Calu3 (cell line): ENCODE results near the gene GXYLT1. TPM values are rescaled to one million over a fixed set of nuclear protein-coding genes. Genes with fewer than 3 reads are reported as not detected.

Experiments used
- BruUV-seq: library from RNA; stranded (reverse); fragments of 400-500 nt; replicated peaks from 2 replicates; lab custom pipeline; 2021; lab: Mats Ljungman, UMichigan
- CTCF ChIA-PET: fragments of 300-600 bp; sonication (Branson Sonifier 250); formaldehyde crosslinking; loops from one replicate; lab custom pipeline; 2022; ENCODE audit warnings: antibody characterized with exemption; lab: Charles Lee
- DNase-seq: peaks from one replicate; pipeline ENCODE4 v3.0.0; 2022
- H3K27ac Mint-ChIP-seq: one replicate; pipeline ENCODE4 v1.8.0; 2022; ENCODE audit warnings: mixed read lengths; ENCODE audit not compliant: unreplicated experiment
- H3K27me3 Mint-ChIP-seq: one replicate; pipeline ENCODE4 v1.8.0; 2022; ENCODE audit warnings: mixed read lengths; ENCODE audit not compliant: unreplicated experiment
- H3K36me3 Mint-ChIP-seq: one replicate; pipeline ENCODE4 v1.8.0; 2022; ENCODE audit warnings: mild to moderate bottlenecking, moderate library complexity, mixed read lengths; ENCODE audit not compliant: insufficient read depth, unreplicated experiment
- H3K4me1 Mint-ChIP-seq: one replicate; pipeline ENCODE4 v1.8.0; 2022; ENCODE audit warnings: mild to moderate bottlenecking, low read depth, mixed read lengths; ENCODE audit not compliant: unreplicated experiment
- H3K4me3 Mint-ChIP-seq: one replicate; pipeline ENCODE4 v1.8.0; 2022; ENCODE audit warnings: mild to moderate bottlenecking, low read depth, moderate library complexity, mixed read lengths; ENCODE audit not compliant: unreplicated experiment
- H3K9me3 Mint-ChIP-seq: one replicate; pipeline ENCODE4 v1.8.0; 2022; ENCODE audit warnings: low read depth, mixed read lengths; ENCODE audit not compliant: unreplicated experiment
- CTCF ChIP-seq: fragments of 200-600 bp; IDR thresholded peaks from one replicate; pipeline ENCODE4 v1.8.0; 2022; ENCODE audit warnings: antibody characterized with exemption; ENCODE audit not compliant: unreplicated experiment
- intact Hi-C: fragments of 100-400 bp; cut with micrococcal nuclease; formaldehyde crosslinking; loops from one replicate; pipeline ENCODE4 v1.10.0; 2022; ENCODE audit not compliant: unreplicated experiment
- total RNA-seq: library from RNA; stranded (reverse); gene quantifications from 2 replicates; pipeline ENCODE4 v1.2.3, GENCODE V29; 2022

Gene GXYLT1
- total RNA-seq, 1 experiment from 2014 or later = 9.7 TPM

- H3K4me1 Mint-ChIP-seq = peaks cover 13% of the 10 kb centered on the region
- no peaks in the 10 kb centered on the region for H3K9me3 Mint-ChIP-seq
- BruUV-seq = no TSS peak
- DNase-seq = no peak
- H3K27ac Mint-ChIP-seq = no peak overlapping the region
- H3K27me3 Mint-ChIP-seq = no peaks in the 10 kb centered on the region
- TF ChIP-seq CTCF = no peak
- intact Hi-C loops = loop anchor here (10.0 kb wide), 1 partner anchor 1206 kb away; no protein-coding TSS in a partner anchor
- CTCF ChIA-PET = no interaction called here
- H3K4me3 Mint-ChIP-seq = no peak overlapping the region
- H3K36me3 Mint-ChIP-seq = no peaks in the 10 kb centered on the region
Observed at GRCh38 chr12:42128327-42128726, 16.3 kb downstream of the GXYLT1 start.

- intact Hi-C loops = loop anchor here (10.0 kb wide), 1 partner anchor 1208 kb away; no protein-coding TSS in a partner anchor
- Mint-ChIP-seq H3K4me3 (no peak overlapping the region), H3K27me3 (no peaks in the 10 kb centered on the region), H3K36me3 (no peaks in the 10 kb centered on the region), H3K9me3 (no peaks in the 10 kb centered on the region), H3K27ac (no peak overlapping the region), H3K4me1 (peaks cover 13% of the 10 kb centered on the region)
- DNase-seq = no peak
- no peak for TF ChIP-seq CTCF
- no TSS peak for BruUV-seq
- CTCF ChIA-PET = no interaction called here
Observed at GRCh38 chr12:42126963-42127362, 17.7 kb downstream of the GXYLT1 start.

- Mint-ChIP-seq H3K27ac (no peak overlapping the region), H3K9me3 (no peaks in the 10 kb centered on the region), H3K4me1 (peaks cover 2% of the 10 kb centered on the region), H3K27me3 (no peaks in the 10 kb centered on the region), H3K4me3 (no peak overlapping the region), H3K36me3 (no peaks in the 10 kb centered on the region)
- DNase-seq = no peak
- no TSS peak for BruUV-seq
- no peak for TF ChIP-seq CTCF
- CTCF ChIA-PET = no interaction called here
- intact Hi-C loops = loop anchor here (10.0 kb wide), 1 partner anchor 1209 kb away; no protein-coding TSS in a partner anchor
Observed at GRCh38 chr12:42125388-42125767, 19.3 kb downstream of the GXYLT1 start.

GRCh38 chr12:42124764-42125387 is 19.8 kb downstream of the GXYLT1 start:
- H3K9me3 Mint-ChIP-seq = no peaks in the 10 kb centered on the region
- no TSS peak for BruUV-seq
- H3K4me1 Mint-ChIP-seq = no peaks in the 10 kb centered on the region
- H3K4me3 Mint-ChIP-seq = no peak overlapping the region
- H3K36me3 Mint-ChIP-seq = no peaks in the 10 kb centered on the region
- H3K27me3 Mint-ChIP-seq = no peaks in the 10 kb centered on the region
- no peak for TF ChIP-seq CTCF
- H3K27ac Mint-ChIP-seq = no peak overlapping the region
- DNase-seq = no peak
- intact Hi-C loops = loop anchor here (10.0 kb wide), 1 partner anchor 1210 kb away; no protein-coding TSS in a partner anchor
- CTCF ChIA-PET = no interaction called here
